Measurements from ENCODE around the gene HILPDA.

Gene HILPDA

GRCh38 chr7:128452552-128452951 is 3.1 kb upstream of the HILPDA start:
- Histone ChIP-seq H3K14ac (ENCODE audit: low read length in 2 of 2) (no peak overlapping the region), H3K9ac (ENCODE audit: low read length) (no peak overlapping the region), H3K18ac (ENCODE audit: low read depth in 1 of 2, low read length in 2 of 2) (no peak overlapping the region), H2BK5ac (ENCODE audit: low read depth, low read length, poor library complexity, severe bottlenecking) (no peak overlapping the region), H2AK5ac (ENCODE audit: low read length, severe bottlenecking) (no peak overlapping the region), H3K4me3 (ENCODE audit: insufficient read depth in 1 of 2, low read depth in 1 of 2, low read length in 2 of 2) (no peak overlapping the region), H4K8ac (ENCODE audit: low read length) (no peak overlapping the region), H3K4me1 (ENCODE audit: control insufficient read depth, insufficient read depth, low read depth, low read length) (peaks cover 15% of the 10 kb centered on the region), H3K23ac (ENCODE audit: low read length in 2 of 2) (no peak overlapping the region), H3K27me3 (ENCODE audit: control insufficient read depth in 1 of 2, insufficient read depth in 1 of 2, low read length in 2 of 2) (no peaks in the 10 kb centered on the region), H4K91ac (ENCODE audit: low read length) (no peak overlapping the region), H3K9me3 (ENCODE audit: control insufficient read depth, low read length) (no peaks in the 10 kb centered on the region), H3K4me2 (ENCODE audit: low read length, poor library complexity, severe bottlenecking) (no peak overlapping the region), H2BK12ac (ENCODE audit: low read length in 2 of 2) (no peak overlapping the region), H2BK15ac (ENCODE audit: low read depth, poor library complexity, severe bottlenecking) (no peak overlapping the region), H3K36me3 (ENCODE audit: control insufficient read depth in 1 of 2, insufficient read depth in 2 of 2, low read depth in 1 of 2, low read length in 2 of 2) (peaks cover 5 to 7% of the 10 kb centered on the region in 2 experiments), H3K79me1 (replicated peaks; ENCODE audit: low read length, poor library complexity, severe bottlenecking) (peaks cover 8% of the 10 kb centered on the region), H2BK120ac (ENCODE audit: low read depth, low read length) (no peak overlapping the region), H3K27ac (ENCODE audit: low read length, poor library complexity, severe bottlenecking) (no peak overlapping the region), H2AFZ (ENCODE audit: low read depth, low read length) (no peak overlapping the region), H3K4ac (ENCODE audit: low read depth in 1 of 2, low read length in 2 of 2) (no peak overlapping the region)
- WGBS: no CpG with 5 or more reads among the region's 1 CpG
- DNase-seq: no peak

DNA sequence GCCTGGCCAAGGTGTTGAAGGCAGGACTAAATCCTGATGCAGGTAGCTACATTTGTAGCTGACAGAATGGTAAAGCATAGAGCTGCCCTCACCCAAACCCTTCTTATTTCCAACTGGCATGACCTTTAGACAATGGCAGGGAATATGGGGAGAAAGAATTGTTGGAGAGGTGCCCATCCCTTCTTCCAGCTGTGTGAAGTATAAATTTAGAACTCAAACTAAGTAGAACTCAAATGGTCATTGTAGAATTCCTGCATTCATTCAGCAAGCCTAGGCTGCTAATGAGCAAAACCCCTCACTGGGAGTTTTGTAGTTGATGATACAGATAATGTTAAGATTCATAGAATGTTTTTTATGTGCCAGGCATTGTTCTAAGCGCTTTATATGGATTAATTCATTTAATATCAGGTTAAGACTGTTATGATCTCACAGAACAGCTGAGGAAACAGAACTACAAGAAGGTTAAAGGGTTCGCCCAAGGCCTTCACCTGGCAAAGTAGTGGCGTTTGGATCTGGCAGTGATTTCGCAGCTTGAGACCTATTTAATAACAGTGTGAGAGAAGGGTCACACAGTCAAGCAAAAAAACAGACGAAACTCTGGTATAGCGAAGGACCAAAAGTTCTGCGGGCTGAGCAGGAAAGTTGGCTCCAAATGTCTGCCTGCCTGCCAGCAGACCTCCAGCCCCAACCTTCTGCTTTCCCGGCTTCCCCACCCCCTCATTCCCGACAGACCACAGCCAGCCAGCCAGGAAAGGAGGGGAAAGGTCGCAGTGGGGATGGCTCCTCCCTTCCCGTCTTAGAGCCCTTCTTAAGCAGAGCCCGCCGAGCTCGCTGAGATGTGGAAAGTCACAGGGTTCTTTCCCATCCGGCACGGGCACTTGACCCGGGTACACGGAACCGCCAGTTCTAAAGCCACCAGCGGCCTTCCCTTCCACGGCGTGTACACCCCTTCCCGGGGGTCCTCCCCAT is 1.6 kb upstream of the HILPDA start:
- no peak overlapping the region for H3K14ac ChIP-seq (ENCODE audit: low read length in 2 of 2)
- H3K36me3 ChIP-seq (ENCODE audit: control insufficient read depth in 1 of 2, insufficient read depth in 2 of 2, low read depth in 1 of 2, low read length in 2 of 2): peaks cover 10 to 12% of the 10 kb centered on the region in 2 experiments
- peaks cover 15% of the 10 kb centered on the region for H3K4me1 ChIP-seq (ENCODE audit: control insufficient read depth, insufficient read depth, low read depth, low read length)
- no peak overlapping the region for H2BK120ac ChIP-seq (ENCODE audit: low read depth, low read length)
- no peak overlapping the region for H2AFZ ChIP-seq (ENCODE audit: low read depth, low read length)
- no peak overlapping the region for H2BK5ac ChIP-seq (ENCODE audit: low read depth, low read length, poor library complexity, severe bottlenecking)
- peak; percentile 90 for DNase-seq
- peak overlapping the region; percentile 95 for H4K8ac ChIP-seq (ENCODE audit: low read length)
- H3K23ac ChIP-seq (ENCODE audit: low read length in 2 of 2): no peak overlapping the region
- H3K18ac ChIP-seq (ENCODE audit: low read depth in 1 of 2, low read length in 2 of 2): peak overlapping the region; percentile 90 to 96
- peak overlapping the region; percentile 83 to 97 for H3K4ac ChIP-seq (ENCODE audit: low read depth in 1 of 2, low read length in 2 of 2)
- no peaks in the 10 kb centered on the region for H3K27me3 ChIP-seq (ENCODE audit: control insufficient read depth in 1 of 2, insufficient read depth in 1 of 2, low read length in 2 of 2)
- H2BK15ac ChIP-seq (ENCODE audit: low read depth, poor library complexity, severe bottlenecking): peak overlapping the region; percentile 87
- peaks cover 14% of the 10 kb centered on the region for H3K79me1 ChIP-seq (replicated peaks; ENCODE audit: low read length, poor library complexity, severe bottlenecking)
- H2BK12ac ChIP-seq (ENCODE audit: low read length in 2 of 2): peak overlapping the region; percentile 76 to 89
- peak overlapping the region; percentile 96 for H3K9ac ChIP-seq (ENCODE audit: low read length)
- 20% methylated on average over 21 of the region's 23 CpGs for WGBS
- H3K27ac ChIP-seq (ENCODE audit: low read length, poor library complexity, severe bottlenecking): no peak overlapping the region
- H4K91ac ChIP-seq (ENCODE audit: low read length): peak overlapping the region; percentile 89
- no peaks in the 10 kb centered on the region for H3K9me3 ChIP-seq (ENCODE audit: control insufficient read depth, low read length)
- H2AK5ac ChIP-seq (ENCODE audit: low read length, severe bottlenecking): no peak overlapping the region
- peak overlapping the region in 1 of 2 experiments; percentile 97 for H3K4me3 ChIP-seq (ENCODE audit: insufficient read depth in 1 of 2, low read depth in 1 of 2, low read length in 2 of 2)
- no peak overlapping the region for H3K4me2 ChIP-seq (ENCODE audit: low read length, poor library complexity, severe bottlenecking)

- H2BK120ac ChIP-seq (ENCODE audit: low read depth, low read length): peak overlapping the region; percentile 27
- H2BK12ac ChIP-seq (ENCODE audit: low read length in 2 of 2): peak overlapping the region; percentile 76 to 89
- H4K8ac ChIP-seq (ENCODE audit: low read length): peak overlapping the region; percentile 99
- H3K14ac ChIP-seq (ENCODE audit: low read length in 2 of 2): no peak overlapping the region
- H2AK5ac ChIP-seq (ENCODE audit: low read length, severe bottlenecking): no peak overlapping the region
- no peak for DNase-seq
- H2BK5ac ChIP-seq (ENCODE audit: low read depth, low read length, poor library complexity, severe bottlenecking): no peak overlapping the region
- H2BK15ac ChIP-seq (ENCODE audit: low read depth, poor library complexity, severe bottlenecking): peak overlapping the region; percentile 87
- no peaks in the 10 kb centered on the region for H3K9me3 ChIP-seq (ENCODE audit: control insufficient read depth, low read length)
- H3K27me3 ChIP-seq (ENCODE audit: control insufficient read depth in 1 of 2, insufficient read depth in 1 of 2, low read length in 2 of 2): no peaks in the 10 kb centered on the region
- no peak overlapping the region for H2AFZ ChIP-seq (ENCODE audit: low read depth, low read length)
- H4K91ac ChIP-seq (ENCODE audit: low read length): peak overlapping the region; percentile 89
- H3K4me1 ChIP-seq (ENCODE audit: control insufficient read depth, insufficient read depth, low read depth, low read length): peaks cover 15% of the 10 kb centered on the region
- peaks cover 17% of the 10 kb centered on the region for H3K79me1 ChIP-seq (replicated peaks; ENCODE audit: low read length, poor library complexity, severe bottlenecking)
- 63% methylated on average over 22 of the region's 25 CpGs for WGBS
- peak overlapping the region; percentile 72 for H3K27ac ChIP-seq (ENCODE audit: low read length, poor library complexity, severe bottlenecking)
- peak overlapping the region; percentile 90 to 97 for H3K18ac ChIP-seq (ENCODE audit: low read depth in 1 of 2, low read length in 2 of 2)
- peak overlapping the region; percentile 74 for H3K4me2 ChIP-seq (ENCODE audit: low read length, poor library complexity, severe bottlenecking)
- peak overlapping the region; percentile 96 for H3K9ac ChIP-seq (ENCODE audit: low read length)
- peaks cover 10 to 12% of the 10 kb centered on the region in 2 experiments for H3K36me3 ChIP-seq (ENCODE audit: control insufficient read depth in 1 of 2, insufficient read depth in 2 of 2, low read depth in 1 of 2, low read length in 2 of 2)
- peak overlapping the region; percentile 83 to 97 for H3K4ac ChIP-seq (ENCODE audit: low read depth in 1 of 2, low read length in 2 of 2)
- H3K23ac ChIP-seq (ENCODE audit: low read length in 2 of 2): no peak overlapping the region
- H3K4me3 ChIP-seq (ENCODE audit: insufficient read depth in 1 of 2, low read depth in 1 of 2, low read length in 2 of 2): peak overlapping the region; percentile 68 to 97
Measured at GRCh38 chr7:128454808-128455542, 703 bp upstream of the HILPDA start.
